SKM-1 (cell line): ENCODE data around the gene TSPAN8.
"Not testable (repeated sequence)": the region's sequence is repeated elsewhere in the genome, so short reads cannot be mapped to it uniquely, and the experiment has no call there.

Experiments used
- DNase-seq: peaks from one replicate; lab custom pipeline; 2025; ENCODE audit not compliant: unreplicated experiment; lab: John Stamatoyannopoulos, UW

TSPAN8 gene

GRCh38 chr12:71157601-71158233, at the start of gene TSPAN8:
Gene TSPAN8, minus strand, starts transcription at chr12:71157999. Its CDS starts 321 bp downstream, at chr12:71157678.
- DNase-seq = no peak

GRCh38 chr12:71201136-71201679, 43.4 kb upstream of the TSPAN8 start:
- DNase-seq = no peak

- DNase-seq = no peak
These were observed 42.9 kb upstream of the TSPAN8 start for GRCh38 chr12:71200706-71201105.

- DNase-seq = no peak
These were observed 39.7 kb upstream of the TSPAN8 start for GRCh38 chr12:71197460-71197859.

GRCh38 chr12:71195338-71195896, 37.6 kb upstream of the TSPAN8 start:
- DNase-seq = no peak

GRCh38 chr12:71194657-71195056, 36.9 kb upstream of the TSPAN8 start:
- DNase-seq = no peak

GRCh38 chr12:71193041-71193440, 35.2 kb upstream of the TSPAN8 start:
- no peak for DNase-seq

GRCh38 chr12:71191509-71192196, 33.9 kb upstream of the TSPAN8 start:
- no peak for DNase-seq

GRCh38 chr12:71190822-71191221, 33.0 kb upstream of the TSPAN8 start:
- DNase-seq = no peak

GRCh38 chr12:71187379-71187778, 29.6 kb upstream of the TSPAN8 start:
- DNase-seq = no peak

GRCh38 chr12:71186571-71187288, 28.9 kb upstream of the TSPAN8 start:
- DNase-seq = no peak

GRCh38 chr12:71183846-71184245, 26.0 kb upstream of the TSPAN8 start:
- DNase-seq = no peak

- DNase-seq = no peak
These were observed 25.2 kb upstream of the TSPAN8 start for GRCh38 chr12:71183018-71183417.

GRCh38 chr12:71178162-71178561, 20.4 kb upstream of the TSPAN8 start:
- DNase-seq = no peak

- DNase-seq = no peak
These were observed 17.0 kb upstream of the TSPAN8 start for GRCh38 chr12:71174825-71175224.

- no peak for DNase-seq
These were observed 16.3 kb upstream of the TSPAN8 start for GRCh38 chr12:71174146-71174545.

- DNase-seq = no peak
These were observed 12.7 kb upstream of the TSPAN8 start for GRCh38 chr12:71170456-71170855.

GRCh38 chr12:71169286-71169685, 11.5 kb upstream of the TSPAN8 start:
- DNase-seq = no peak

GRCh38 chr12:71166862-71167496, 9.2 kb upstream of the TSPAN8 start:
- no peak for DNase-seq

- DNase-seq = no peak
These were observed 8.5 kb upstream of the TSPAN8 start for GRCh38 chr12:71166280-71166679.

- not testable (repeated sequence) for DNase-seq
These were observed 8.0 kb upstream of the TSPAN8 start for GRCh38 chr12:71165780-71166179.
